ELF-1 (cell line): ENCODE data around the gene PSME3.

Experiments used
- DNase-seq: peaks from one replicate; pipeline ENCODE4 v3.0.0-alpha.2; 2016; ENCODE audit warnings: low read depth, low spot score

The PSME3 gene

GRCh38 chr17:42817866-42818265 is 15.3 kb upstream of the PSME3 start:
- no peak for DNase-seq

GRCh38 chr17:42818379-42818778 is 14.8 kb upstream of the PSME3 start:
- DNase-seq, result no peak

- peak; percentile 79 for DNase-seq
Measured at GRCh38 chr17:42819939-42820535, 13.2 kb upstream of the PSME3 start.

GRCh38 chr17:42821176-42821575 is 12.0 kb upstream of the PSME3 start:
- DNase-seq, result no peak

GRCh38 chr17:42827472-42827871 is 5.7 kb upstream of the PSME3 start:
- DNase-seq, result no peak

GRCh38 chr17:42830971-42831370 is 2.2 kb upstream of the PSME3 start:
- no peak for DNase-seq

- no peak for DNase-seq
Measured at GRCh38 chr17:42832213-42832933, 824 bp upstream of the PSME3 start.

- DNase-seq, result no peak
Measured at GRCh38 chr17:42833767-42834422, 698 bp downstream of the PSME3 start.

GRCh38 chr17:42835732-42836131 is 2.5 kb downstream of the PSME3 start:
- no peak for DNase-seq

- DNase-seq, result no peak
Measured at GRCh38 chr17:42841975-42842685, 8.9 kb downstream of the PSME3 start.

- peak; percentile 39 for DNase-seq
Measured at GRCh38 chr17:42843358-42843934, 10.2 kb downstream of the PSME3 start.

- DNase-seq, result no peak
Measured at GRCh38 chr17:42844271-42844670, 11.1 kb downstream of the PSME3 start, which contains the start of gene AOC2. TSS of gene AOC2 (plus strand) at chr17:42844580. CDS start at chr17:42844627, 47 bp downstream.

GRCh38 chr17:42844761-42845555 is 11.8 kb downstream of the PSME3 start:
- no peak for DNase-seq

- no peak for DNase-seq
Measured at GRCh38 chr17:42845556-42845917, 12.3 kb downstream of the PSME3 start.

GRCh38 chr17:42845918-42846593 is 12.9 kb downstream of the PSME3 start:
- DNase-seq, result no peak

GRCh38 chr17:42846594-42847280 is 13.5 kb downstream of the PSME3 start:
- no peak for DNase-seq

- no peak for DNase-seq
Measured at GRCh38 chr17:42848093-42848492, 14.9 kb downstream of the PSME3 start.

- DNase-seq, result no peak
Measured at GRCh38 chr17:42849031-42849430, 15.8 kb downstream of the PSME3 start.

- no peak for DNase-seq
Measured at GRCh38 chr17:42849451-42850181, 16.4 kb downstream of the PSME3 start.
